ENCODE results near the gene PCYOX1L.
"Not testable (repeated sequence)": the region's sequence is repeated elsewhere in the genome, so short reads cannot be mapped to it uniquely, and the experiment has no call there.

PCYOX1L gene

DNA sequence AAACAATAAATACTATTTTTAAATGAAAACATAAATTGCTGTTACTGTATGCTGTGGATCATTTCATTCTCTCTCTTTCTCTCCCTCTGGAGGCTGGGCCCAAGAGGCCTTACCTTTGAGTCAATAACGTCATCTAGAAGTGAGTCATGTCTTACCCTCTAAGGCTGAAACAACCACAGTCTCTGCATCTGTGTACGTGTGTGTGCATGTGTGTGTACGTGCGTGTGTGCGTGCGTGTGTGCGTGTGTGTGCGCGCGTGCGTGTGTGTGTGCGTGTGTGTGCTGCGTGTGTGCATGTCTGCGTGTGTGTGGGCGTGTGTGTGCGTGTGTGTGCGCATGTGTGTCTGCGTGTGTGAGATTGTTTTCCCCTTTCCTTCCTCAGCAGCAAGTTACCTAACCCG, 34.9 kb downstream of the PCYOX1L start:
- no peak for DNase-seq
- no peak for TF ChIP-seq POLR2A (IDR thresholded peaks at IDR 0.05; ENCODE audit: low read length)
- TF ChIP-seq GATA1 (IDR thresholded peaks at IDR 0.05; ENCODE audit: low read depth, low read length) = no peak

GRCh38 chr5:149394996-149395395, 37.1 kb downstream of the PCYOX1L start:
- not testable (repeated sequence) for DNase-seq

GRCh38 chr5:149397530-149397929, 39.7 kb downstream of the PCYOX1L start:
- no peak for DNase-seq
- TF ChIP-seq GATA1 (IDR thresholded peaks at IDR 0.05; ENCODE audit: low read depth, low read length) = no peak

DNA sequence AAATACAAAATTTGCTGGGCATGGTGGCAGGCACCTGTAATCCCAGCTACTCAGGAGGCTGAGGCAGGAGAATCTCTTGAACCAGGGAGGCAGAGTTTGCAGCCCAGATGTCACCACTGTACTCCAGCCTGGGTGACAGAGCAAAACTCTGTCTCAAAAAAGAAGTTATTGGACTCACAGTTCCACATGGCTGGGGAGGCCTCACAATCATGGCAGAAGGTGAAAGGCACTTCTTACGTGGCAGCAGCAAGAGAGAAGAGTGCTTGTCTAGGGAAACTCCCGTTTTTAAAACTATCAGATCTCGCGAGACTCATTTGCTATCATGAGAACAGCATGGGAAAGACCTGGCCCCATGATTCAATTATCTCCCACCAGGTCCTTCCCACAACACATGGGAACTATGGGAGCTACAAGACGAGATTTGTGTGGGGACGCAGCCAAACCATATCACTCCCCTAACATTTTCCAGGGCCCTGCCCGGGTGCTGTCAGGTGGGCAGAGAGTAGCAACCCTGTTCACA, 41.0 kb downstream of the PCYOX1L start:
- not testable (repeated sequence) for DNase-seq

DNA sequence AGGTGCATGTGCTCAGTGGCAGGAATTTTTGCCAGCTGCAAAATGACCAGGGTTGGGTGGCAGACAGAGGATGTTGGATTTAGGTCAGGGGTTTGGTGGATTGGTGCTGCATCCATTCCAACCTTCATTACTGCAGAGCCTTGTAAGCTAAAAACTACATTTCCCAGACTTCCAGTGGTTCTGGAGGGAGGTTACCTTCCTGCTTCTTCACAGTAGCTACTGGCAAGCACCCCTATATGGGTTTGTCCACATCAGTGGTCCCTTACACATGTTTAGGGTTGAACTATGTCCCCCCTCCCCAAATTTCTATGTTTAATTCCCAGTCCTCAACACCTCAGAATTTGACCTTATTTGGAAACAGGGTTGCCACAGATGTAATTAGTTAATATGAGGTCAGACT, 41.9 kb downstream of the PCYOX1L start:
- no peak for DNase-seq
- TF ChIP-seq GATA1 (IDR thresholded peaks at IDR 0.05; ENCODE audit: low read depth, low read length) (no peak), POLR2A (IDR thresholded peaks at IDR 0.05; ENCODE audit: low read length) (no peak)

GRCh38 chr5:149400304-149400703, 42.5 kb downstream of the PCYOX1L start:
- TF ChIP-seq GATA1 (IDR thresholded peaks at IDR 0.05; ENCODE audit: low read depth, low read length) (no peak), POLR2A (IDR thresholded peaks at IDR 0.05; ENCODE audit: low read length) (no peak)
- no peak for DNase-seq

GRCh38 chr5:149401051-149401450, 43.2 kb downstream of the PCYOX1L start:
- TF ChIP-seq POLR2A (IDR thresholded peaks at IDR 0.05; ENCODE audit: low read length) = no peak
- no peak for TF ChIP-seq GATA1 (IDR thresholded peaks at IDR 0.05; ENCODE audit: low read depth, low read length)
- DNase-seq = no peak

DNA sequence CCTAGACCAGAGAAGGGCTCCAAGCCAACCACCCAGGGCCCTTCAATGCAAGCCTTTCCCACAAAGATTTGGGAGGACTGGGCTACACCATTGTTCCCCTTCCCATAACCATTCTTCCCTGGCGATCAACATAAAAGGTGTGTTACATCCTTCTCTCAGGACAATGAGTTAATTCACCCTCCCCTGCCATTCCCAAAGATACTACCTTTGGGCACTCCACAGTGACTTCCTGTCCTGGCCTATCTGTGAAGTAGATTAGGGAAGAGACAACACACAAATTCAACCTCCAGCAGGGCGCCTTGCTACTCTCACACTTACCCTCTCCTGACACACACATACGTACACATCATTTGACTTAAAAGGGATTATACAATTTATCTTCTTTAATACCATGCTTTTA, 44.4 kb downstream of the PCYOX1L start:
- DNase-seq = no peak
- TF ChIP-seq POLR2A (IDR thresholded peaks at IDR 0.05; ENCODE audit: low read length) (no peak), GATA1 (IDR thresholded peaks at IDR 0.05; ENCODE audit: low read depth, low read length) (no peak)

DNA sequence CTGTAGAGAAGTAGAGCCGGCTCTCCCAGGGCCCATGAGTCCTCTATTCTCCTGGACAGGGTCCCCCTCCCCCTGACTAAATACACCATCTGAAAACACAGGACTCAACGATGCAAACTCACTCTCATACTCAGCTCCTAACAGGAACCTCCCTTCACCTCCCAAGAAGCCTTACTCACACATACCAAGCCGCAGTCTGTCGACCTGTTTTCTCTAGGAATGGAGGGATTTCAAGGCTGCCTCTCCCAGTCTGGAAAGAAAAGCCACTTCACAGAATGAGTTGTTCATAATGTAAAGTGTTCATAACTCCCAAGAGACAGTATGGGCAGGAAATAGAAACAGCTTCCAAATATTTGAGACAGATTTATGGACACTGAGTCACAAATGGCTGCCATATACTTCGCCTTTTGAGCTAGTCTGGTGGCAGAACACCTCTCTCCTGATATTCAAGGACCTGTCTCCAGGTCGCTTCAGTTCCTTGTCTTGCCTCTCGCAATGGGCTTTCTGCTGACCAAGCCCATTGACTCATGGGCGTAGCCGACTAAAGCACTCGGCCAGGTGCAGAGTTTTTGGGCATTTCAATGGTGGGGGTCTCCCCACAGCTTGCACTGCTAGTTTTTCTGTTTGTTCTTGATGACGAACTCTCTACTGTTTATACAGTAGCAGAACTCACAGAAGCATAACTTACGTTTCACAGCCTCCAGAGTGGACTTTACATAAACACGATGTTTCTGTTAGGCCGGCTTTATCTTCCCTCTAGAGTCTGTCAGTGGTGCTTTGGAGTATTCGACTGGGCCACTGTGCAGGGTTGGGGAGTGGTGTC, 46.3 kb downstream of the PCYOX1L start:
- TF ChIP-seq GATA1 (IDR thresholded peaks at IDR 0.05; ENCODE audit: low read depth, low read length) (no peak), POLR2A (IDR thresholded peaks at IDR 0.05; ENCODE audit: low read length) (no peak)
- DNase-seq = no peak

GRCh38 chr5:149404746-149405549, 47.1 kb downstream of the PCYOX1L start:
- TF ChIP-seq GATA1 (IDR thresholded peaks at IDR 0.05; ENCODE audit: low read depth, low read length) (no peak), POLR2A (IDR thresholded peaks at IDR 0.05; ENCODE audit: low read length) (no peak)
- no peak for DNase-seq

DNA sequence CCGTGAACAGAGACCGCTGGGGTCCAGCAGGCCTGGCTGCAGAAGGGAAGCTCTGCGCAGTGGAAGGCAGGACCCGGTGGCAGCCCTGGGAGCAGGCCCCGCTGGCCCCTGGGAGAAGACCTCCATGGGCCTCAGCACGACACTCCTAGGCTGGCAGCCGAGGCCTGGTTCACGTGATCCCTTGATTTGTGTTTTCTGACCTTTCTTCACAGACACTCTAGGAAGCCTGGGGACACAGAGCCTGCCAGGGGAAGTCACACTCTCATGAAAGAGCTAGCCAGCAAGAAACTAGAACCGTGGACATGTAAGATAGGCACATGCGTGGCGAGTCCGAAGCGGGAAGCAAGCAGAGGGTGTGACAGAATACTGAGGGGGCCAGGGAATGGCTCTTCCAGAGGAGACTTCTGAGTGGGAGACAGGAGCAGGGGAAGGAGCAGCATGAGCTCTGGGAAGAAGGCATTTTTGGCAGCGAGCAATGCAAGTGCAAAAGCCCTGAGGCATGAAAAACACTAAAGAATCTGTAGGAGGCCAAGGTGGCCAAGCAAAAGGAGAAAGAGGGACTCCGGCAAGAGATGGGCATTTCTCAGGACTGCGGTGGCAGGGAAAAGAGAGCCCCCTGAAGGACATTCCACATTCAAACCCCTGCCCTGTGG, 47.8 kb downstream of the PCYOX1L start:
- TF ChIP-seq GATA1 (IDR thresholded peaks at IDR 0.05; ENCODE audit: low read depth, low read length) (no peak), POLR2A (IDR thresholded peaks at IDR 0.05; ENCODE audit: low read length) (no peak)
- no peak for DNase-seq

- TF ChIP-seq GATA1 (IDR thresholded peaks at IDR 0.05; ENCODE audit: low read depth, low read length) (no peak), POLR2A (IDR thresholded peaks at IDR 0.05; ENCODE audit: low read length) (no peak)
- no peak for DNase-seq
These were observed 48.5 kb downstream of the PCYOX1L start for GRCh38 chr5:149406203-149406978.

- DNase-seq = no peak
- TF ChIP-seq POLR2A (IDR thresholded peaks at IDR 0.05; ENCODE audit: low read length) (no peak), GATA1 (IDR thresholded peaks at IDR 0.05; ENCODE audit: low read depth, low read length) (no peak)
These were observed 49.1 kb downstream of the PCYOX1L start for GRCh38 chr5:149406979-149407306.

All from erythroblast (primary cell).